GM19452 (cell line): ENCODE results near the gene NDUFS6.
"Not testable (repeated sequence)": the region's sequence is repeated elsewhere in the genome, so short reads cannot be mapped to it uniquely, and the experiment has no call there.

Experiments
- ATAC-seq: cut with Tn5 transposase; IDR thresholded peaks from one replicate; pipeline ENCODE4 v1.9.1; 2021; ENCODE audit not compliant: unreplicated experiment

Gene NDUFS6

GRCh38 chr5:1831257-1831656 is 30.1 kb downstream of the NDUFS6 start:
- ATAC-seq = no peak

- no peak for ATAC-seq
Observed at GRCh38 chr5:1831677-1832313, 30.6 kb downstream of the NDUFS6 start.

- ATAC-seq = no peak
Observed at GRCh38 chr5:1832511-1833250, 31.5 kb downstream of the NDUFS6 start.

- no peak for ATAC-seq
Observed at GRCh38 chr5:1833264-1834021, 32.2 kb downstream of the NDUFS6 start.

- no peak for ATAC-seq
Observed at GRCh38 chr5:1834022-1834551, 32.9 kb downstream of the NDUFS6 start.

- no peak for ATAC-seq
Observed at GRCh38 chr5:1834721-1835429, 33.7 kb downstream of the NDUFS6 start.

GRCh38 chr5:1835431-1835830 is 34.2 kb downstream of the NDUFS6 start:
- no peak for ATAC-seq

GRCh38 chr5:1836176-1836890 is 35.1 kb downstream of the NDUFS6 start:
- ATAC-seq = no peak

GRCh38 chr5:1836891-1837880 is 36.0 kb downstream of the NDUFS6 start:
- no peak for ATAC-seq

- no peak for ATAC-seq
Observed at GRCh38 chr5:1838013-1838412, 36.8 kb downstream of the NDUFS6 start.

GRCh38 chr5:1840071-1840547 is 38.9 kb downstream of the NDUFS6 start:
- ATAC-seq = no peak

- ATAC-seq = no peak
Observed at GRCh38 chr5:1840741-1841521, 39.7 kb downstream of the NDUFS6 start.

- no peak for ATAC-seq
Observed at GRCh38 chr5:1842004-1842819, 41.0 kb downstream of the NDUFS6 start.

- ATAC-seq = not testable (repeated sequence)
Observed at GRCh38 chr5:1843761-1844160, 42.6 kb downstream of the NDUFS6 start.

GRCh38 chr5:1844708-1845436 is 43.7 kb downstream of the NDUFS6 start:
- no peak for ATAC-seq

- no peak for ATAC-seq
Observed at GRCh38 chr5:1845696-1846095, 44.5 kb downstream of the NDUFS6 start.

- no peak for ATAC-seq
Observed at GRCh38 chr5:1846583-1846982, 45.4 kb downstream of the NDUFS6 start.
